HepG2 (cell line): ENCODE data around the gene PPP2R1B. TPM values are rescaled to one million over a fixed set of nuclear protein-coding genes. Genes with fewer than 3 reads are reported as not detected.

Experiments used
- ATAC-seq: fragments of 200-7000 bp; cut with Tn5 transposase; 3 replicates; pipeline ENCODE4 v1.9.1; 2020; ENCODE audit warnings: mild to moderate bottlenecking, moderate library complexity
- BruUV-seq: library from RNA; stranded (reverse); fragments of 400-500 nt; replicated peaks from 2 replicates; lab custom pipeline; 2021; lab: Mats Ljungman, UMichigan
- CTCF ChIA-PET: fragments of 300-600 bp; formaldehyde crosslinking; extraction: SDS; loops from one replicate; lab custom pipeline; 2021; ENCODE audit warnings: low total read pairs, inconsistent platforms, low intra/inter-chr PET ratio; lab: Yijun Ruan, JAX
- POLR2A ChIA-PET: fragments of 350-600 bp; sonication (Branson Sonifier 250); formaldehyde crosslinking; loops from one replicate; lab custom pipeline; 2020; ENCODE audit warnings: antibody characterized with exemption, inconsistent platforms; lab: Yijun Ruan, JAX
- DNase-seq: peaks from one replicate; pipeline ENCODE4 v3.0.0-alpha.2; 2015; ENCODE audit warnings: low spot score
- FAIRE-seq: peaks from 3 replicates; lab custom pipeline; 2011; peaks lifted over from hg19 to GRCh38; lab: Jason Lieb, UNC
- H2AFZ ChIP-seq: one replicate; pipeline ENCODE4 v1.6.1; 2011; ENCODE audit warnings: low read length, inconsistent platforms
- H3K27ac ChIP-seq: fragments of 300-600 bp; 3 replicates; pipeline ENCODE4 v1.8.0; 2011; ENCODE audit warnings: mixed run types, mild to moderate bottlenecking, mixed read lengths, low read length, inconsistent platforms; ENCODE audit not compliant: insufficient read depth; ENCODE audit errors: extremely low read length
- H3K27me3 ChIP-seq, 2 experiments: fragments of 200-600 bp in 1 of 2; 2 replicates in 1 of 2; 3 replicates in 1 of 2; pipeline versions ENCODE4 v1.6.0 to v1.8.0; 2011; ENCODE audit warnings: low read length in 2 of 2, mild to moderate bottlenecking in 2 of 2, moderate library complexity in 2 of 2, inconsistent platforms in 1 of 2; ENCODE audit not compliant: insufficient read depth in 2 of 2, control insufficient read depth in 1 of 2
- H3K36me3 ChIP-seq, 2 experiments: fragments of 200-600 bp in 1 of 2; replicated peaks in 1 of 2; 2 replicates in 1 of 2; 3 replicates in 1 of 2; pipeline versions ENCODE4 v1.5.1 to v1.8.0; 2011; ENCODE audit warnings: low read length in 2 of 2, inconsistent platforms in 1 of 2; ENCODE audit not compliant: insufficient read depth in 2 of 2, control insufficient read depth in 1 of 2
- H3K4me1 ChIP-seq: 2 replicates; pipeline ENCODE4 v1.5.1; 2012; ENCODE audit warnings: low read length, inconsistent platforms; ENCODE audit not compliant: insufficient read depth
- H3K4me2 ChIP-seq: 2 replicates; pipeline ENCODE4 v1.6.0; 2011; ENCODE audit warnings: low read depth, low read length, inconsistent platforms
- H3K4me3 ChIP-seq, 3 experiments: fragments of 200-600 bp in 1 of 3; sonication (generic), shearing (Covaris generic) in 1 of 3; replicated peaks in 1 of 3; 2 replicates each; pipeline ENCODE4 v1.5.1; 2011 to 2016; ENCODE audit warnings: low read length in 3 of 3, inconsistent platforms in 2 of 3, low read depth in 2 of 3, mild to moderate bottlenecking in 2 of 3, control low read depth in 1 of 3, mixed read lengths in 1 of 3; ENCODE audit not compliant: insufficient read depth in 1 of 3
- H3K79me2 ChIP-seq: one replicate; pipeline ENCODE4 v1.6.1; 2011; ENCODE audit warnings: low read length, inconsistent platforms; ENCODE audit not compliant: insufficient read depth
- H3K9ac ChIP-seq: 2 replicates; pipeline ENCODE4 v1.6.0; 2011; ENCODE audit warnings: mild to moderate bottlenecking, low read depth, low read length, inconsistent platforms; ENCODE audit not compliant: insufficient read depth
- H3K9me3 ChIP-seq: 2 replicates; pipeline ENCODE4 v1.5.1; 2012; ENCODE audit warnings: mild to moderate bottlenecking, low read length
- H4K20me1 ChIP-seq: 2 replicates; pipeline ENCODE4 v1.6.0; 2011; ENCODE audit warnings: inconsistent platforms, mild to moderate bottlenecking, low read length, moderate library complexity; ENCODE audit not compliant: insufficient read depth
- ARNT ChIP-seq: fragments of 450-650 bp; IDR thresholded peaks from 2 replicates; pipeline ENCODE4 v1.6.1; 2017
- CBX1 ChIP-seq: IDR thresholded peaks from one replicate; pipeline ENCODE4 v1.6.1; 2016; ENCODE audit warnings: antibody characterized with exemption, low read depth
- CCAR2 ChIP-seq: fragments of 200-400 bp; formaldehyde crosslinking; optimal IDR thresholded peaks from 2 replicates; pipeline ENCODE3; 2018; ENCODE audit warnings: low read depth, mild to moderate bottlenecking, low read length, moderate library complexity
- KLF12 ChIP-seq: sonication (generic); formaldehyde crosslinking; IDR thresholded peaks from 2 replicates; pipeline ENCODE4 v1.4.0; 2020; ENCODE audit warnings: missing genetic modification reagents, borderline replicate concordance
- RBAK ChIP-seq: sonication (generic); formaldehyde crosslinking; IDR thresholded peaks from 2 replicates; pipeline ENCODE4 v1.5.1; 2020; ENCODE audit warnings: mild to moderate bottlenecking, missing genetic modification reagents
- SMARCE1 ChIP-seq: fragments of 450-650 bp; IDR thresholded peaks from 2 replicates; pipeline ENCODE4 v1.6.1; 2017; ENCODE audit warnings: borderline replicate concordance
- ZFP90 ChIP-seq: sonication (generic); formaldehyde crosslinking; IDR thresholded peaks from 2 replicates; pipeline ENCODE4 v1.8.0; 2022; ENCODE audit warnings: missing genetic modification reagents, mild to moderate bottlenecking, inconsistent platforms, borderline replicate concordance
- ZNF138 ChIP-seq: sonication (generic); formaldehyde crosslinking; IDR thresholded peaks from 2 replicates; pipeline ENCODE4 v1.5.0; 2020; ENCODE audit warnings: mild to moderate bottlenecking, low read depth, missing genetic modification reagents
- ZNF264 ChIP-seq: sonication (generic); formaldehyde crosslinking; IDR thresholded peaks from 2 replicates; pipeline ENCODE4 v1.4.0; 2020; ENCODE audit warnings: missing genetic modification reagents
- ZNF546 ChIP-seq: sonication (generic); formaldehyde crosslinking; conservative IDR thresholded peaks from 2 replicates; pipeline ENCODE4 v1.8.1; 2023; ENCODE audit warnings: mild to moderate bottlenecking, missing genetic modification reagents
- ZNF614 ChIP-seq: IDR thresholded peaks from 2 replicates; pipeline ENCODE4 v1.6.1; 2018; ENCODE audit warnings: missing biosample characterization, missing genetic modification reagents, inconsistent platforms, borderline replicate concordance
- WGBS: methylation state at CpG from one replicate; pipeline ENCODE4 v1.1.6; 2017; ENCODE audit warnings: low lambda C conversion rate; 5-methylcytosine and 5-hydroxymethylcytosine counted together
- in situ Hi-C: cut with HindIII; loops from 2 replicates; pipeline ENCODE4 v1.10.0; 2017; ENCODE audit warnings: low pct_unique_long_range_greater_than_20kb; ENCODE audit not compliant: extremely low pct_ligation_motif_present
- intact Hi-C: fragments of 100-400 bp; cut with micrococcal nuclease; formaldehyde crosslinking; loops from one replicate; pipeline ENCODE4 v1.10.0; 2022; ENCODE audit not compliant: unreplicated experiment
- polyA plus RNA-seq, 8 experiments: library from polyadenylated mRNA; depleted of rRNA in 3 of 8; stranded (reverse) in 7 of 8; unstranded in 1 of 8; fragments of >200 nt; fragmentation: Illumina TruSeq in 4 of 8; extraction: Trizol in 4 of 8; gene quantifications; 2 replicates each; pipeline versions ENCODE4 v1.2.1 to v1.2.3, GENCODE V29; 2011 to 2016; ENCODE audit warnings: low read depth in 4 of 8, missing spikeins in 1 of 8, mixed read lengths in 1 of 8; ENCODE audit not compliant: insufficient read depth in 1 of 8
- total RNA-seq, 5 experiments: library from RNA; depleted of rRNA; stranded (reverse); fragments of >200 nt; fragmentation: Illumina TruSeq; extraction: Trizol; gene quantifications; 2 replicates each; pipeline ENCODE4 v1.2.3, GENCODE V29; 2016; ENCODE audit warnings: low read depth in 1 of 5
- TF ChIP-seq, protein P1 (sequence below): sonication (generic); formaldehyde crosslinking; conservative IDR thresholded peaks from 2 replicates; pipeline ENCODE4 v1.8.0; 2022; ENCODE audit warnings: mild to moderate bottlenecking, moderate library complexity, missing genetic modification reagents

The PPP2R1B gene
- total and polyA plus RNA-seq, 2 of the 13 experiments (the other 11 are each of a cell fraction or from before 2014, with no cell fraction given), result 22.1 to 56.8 TPM

DNA sequence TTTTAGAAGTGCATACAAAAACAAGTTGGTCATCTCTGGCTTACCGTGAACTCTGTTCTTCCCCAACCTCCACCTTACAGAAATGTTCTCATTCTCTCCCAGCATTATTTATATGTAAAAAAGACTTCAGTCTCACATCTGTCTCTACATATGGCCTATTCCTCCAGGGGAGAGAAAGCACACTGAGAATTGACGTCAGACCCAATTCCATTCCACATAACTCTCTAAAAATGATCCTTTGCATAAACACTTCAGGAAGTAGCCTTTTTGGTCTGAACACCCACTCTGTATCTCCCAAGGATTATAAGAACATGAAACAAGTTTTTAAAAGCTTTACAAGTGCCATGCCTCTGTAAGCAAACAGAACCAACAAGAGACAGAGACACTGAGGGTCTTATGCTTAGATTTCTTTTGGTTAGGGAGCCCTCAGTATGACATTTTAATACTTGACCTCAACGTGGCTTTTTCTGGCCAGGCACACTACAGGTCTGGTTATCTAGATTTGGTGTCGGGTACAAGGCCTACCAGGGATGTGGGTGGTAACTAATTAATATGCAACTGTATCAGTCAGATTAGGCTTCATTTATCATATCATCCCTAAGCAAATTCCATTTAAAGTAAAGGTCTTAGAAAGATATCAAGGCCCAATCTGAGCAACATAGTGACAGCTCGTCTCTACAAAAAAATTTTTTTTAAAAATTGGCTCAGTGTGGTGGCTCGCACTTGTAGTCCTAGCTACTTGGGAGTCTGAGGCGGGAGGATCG lies 48.5 kb upstream of the PPP2R1B start:
- H3K9me3 ChIP-seq, result no peaks in the 10 kb centered on the region
- no peak overlapping the region for H3K4me3 ChIP-seq
- no peak for DNase-seq
- FAIRE-seq, result no peak
- peaks cover 18% of the 10 kb centered on the region for H3K4me1 ChIP-seq
- no peak overlapping the region for H3K27ac ChIP-seq
- H3K27me3 ChIP-seq, result no peaks in the 10 kb centered on the region
- CTCF ChIA-PET, result no interaction called here
- no peak overlapping the region for H2AFZ ChIP-seq
- H3K9ac ChIP-seq, result no peak overlapping the region
- intact Hi-C loops (no loop called here), in situ Hi-C loops (no loop called here)
- ATAC-seq, result no peak
- POLR2A ChIA-PET, result no interaction called here
- no peak overlapping the region for H3K4me2 ChIP-seq
- H3K79me2 ChIP-seq, result no peaks in the 10 kb centered on the region
- 0 out of 5 replicates have a peak, but pooled peaks cover 5 to 8% of the 10 kb centered on the region in 2 experiments for H3K36me3 ChIP-seq
- no peak for TF ChIP-seq ZNF264 (CRISPR knock-in tag)
- no peak for TF ChIP-seq ZNF546
- TF ChIP-seq ZFP90 (CRISPR knock-in tag), result no peak
- no peak for TF ChIP-seq KLF12 (CRISPR knock-in tag)
- TF ChIP-seq, protein P1, sequence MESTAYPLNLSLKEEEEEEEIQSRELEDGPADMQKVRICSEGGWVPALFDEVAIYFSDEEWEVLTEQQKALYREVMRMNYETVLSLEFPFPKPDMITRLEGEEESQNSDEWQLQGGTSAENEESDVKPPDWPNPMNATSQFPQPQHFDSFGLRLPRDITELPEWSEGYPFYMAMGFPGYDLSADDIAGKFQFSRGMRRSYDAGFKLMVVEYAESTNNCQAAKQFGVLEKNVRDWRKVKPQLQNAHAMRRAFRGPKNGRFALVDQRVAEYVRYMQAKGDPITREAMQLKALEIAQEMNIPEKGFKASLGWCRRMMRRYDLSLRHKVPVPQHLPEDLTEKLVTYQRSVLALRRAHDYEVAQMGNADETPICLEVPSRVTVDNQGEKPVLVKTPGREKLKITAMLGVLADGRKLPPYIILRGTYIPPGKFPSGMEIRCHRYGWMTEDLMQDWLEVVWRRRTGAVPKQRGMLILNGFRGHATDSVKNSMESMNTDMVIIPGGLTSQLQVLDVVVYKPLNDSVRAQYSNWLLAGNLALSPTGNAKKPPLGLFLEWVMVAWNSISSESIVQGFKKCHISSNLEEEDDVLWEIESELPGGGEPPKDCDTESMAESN (CRISPR knock-in tag), result no peak
- TF ChIP-seq RBAK (CRISPR knock-in tag), result no peak
- no peak for TF ChIP-seq ZNF138
- no peak for TF ChIP-seq CCAR2
- TF ChIP-seq SMARCE1, result no peak
- TF ChIP-seq CBX1, result no peak
- no peak for TF ChIP-seq ARNT
- TF ChIP-seq ZNF614 (CRISPR knock-in tag), result no peak
- 95% methylated on average over 8 of the region's 8 CpGs for WGBS
- BruUV-seq, result no TSS peak
- no peaks in the 10 kb centered on the region for H4K20me1 ChIP-seq
